NCI-H146 treated with DMSO at 0.1 percent for 48 hours (cell line): ENCODE measurements around the gene FLVCR1.
A peak's percentile ranks its signal among the peaks of the same experiment; 100 is the strongest.

Source experiments
- DNase-seq: peaks from one replicate; lab custom pipeline; 2025; ENCODE audit not compliant: unreplicated experiment; lab: John Stamatoyannopoulos, UW

The FLVCR1 gene

DNA sequence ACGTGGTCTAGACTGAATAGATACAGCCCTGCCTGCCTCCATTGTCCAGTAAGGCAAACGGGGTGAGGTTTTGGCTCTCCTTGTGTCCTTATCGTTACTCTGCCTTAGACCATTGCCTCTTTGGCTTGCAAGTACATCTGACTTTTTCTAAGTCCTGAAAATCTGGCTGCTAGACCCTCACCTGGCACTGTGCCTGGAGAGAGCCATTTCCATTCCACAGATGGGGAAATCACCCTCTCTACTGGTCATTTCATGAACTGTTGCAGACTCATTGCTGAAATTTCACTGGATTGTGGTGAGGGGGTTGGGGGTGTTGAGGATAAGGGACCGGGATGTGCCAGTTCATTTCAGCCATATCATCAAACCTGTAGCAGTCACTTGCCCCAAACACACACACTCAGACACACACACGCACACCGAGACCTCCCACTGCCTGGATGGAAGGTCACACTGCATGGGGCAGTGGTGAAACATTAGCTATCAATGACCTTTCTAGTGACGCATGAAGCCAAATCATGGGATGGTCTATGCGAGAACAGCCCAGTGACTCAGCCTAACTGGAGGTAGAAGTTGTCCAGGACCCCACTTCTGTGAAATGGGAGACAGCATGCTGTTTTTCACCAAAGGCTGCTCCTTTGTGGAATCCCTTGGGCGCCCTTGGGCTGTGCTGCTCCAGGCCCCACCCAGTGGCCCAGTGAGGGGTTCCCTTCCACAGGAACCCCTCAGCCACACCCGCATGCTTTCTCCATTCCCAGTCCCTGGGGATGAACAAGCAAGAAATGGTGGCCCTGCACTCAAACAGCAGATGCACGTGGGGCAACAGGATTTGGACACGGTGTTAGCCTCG lies 57.4 kb downstream of the FLVCR1 start:
- no peak for DNase-seq

DNA sequence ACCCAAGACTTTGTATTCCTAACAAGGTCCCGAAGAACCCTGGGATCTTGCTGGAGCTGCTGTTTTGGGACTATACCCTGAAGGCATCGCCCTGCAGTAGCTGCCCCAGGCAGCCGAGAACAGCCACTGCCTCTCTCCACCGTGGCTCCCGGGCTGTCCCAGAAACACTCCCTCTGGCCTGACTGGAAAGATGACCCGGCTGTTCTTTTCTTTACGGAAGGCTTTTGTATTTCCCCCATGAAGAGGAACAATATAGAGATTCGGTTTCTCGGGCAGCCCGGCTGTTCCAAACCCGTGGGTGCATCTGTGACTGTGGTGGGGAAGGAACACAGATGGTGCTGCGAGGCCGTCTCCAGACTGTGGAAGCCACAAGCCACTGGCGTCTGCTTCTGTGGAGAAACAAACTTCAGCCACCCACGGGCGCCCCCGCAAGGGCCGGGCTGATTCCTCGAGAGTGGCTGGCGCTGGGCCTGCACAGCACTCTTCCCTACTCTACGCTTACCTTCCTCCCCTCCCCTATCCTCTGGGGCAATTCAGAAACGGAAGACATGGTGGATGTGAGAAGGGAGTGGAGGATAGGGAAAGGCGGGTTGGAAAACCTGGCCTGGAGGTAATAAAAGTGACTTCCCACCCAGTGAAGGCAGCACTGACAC lies 58.5 kb downstream of the FLVCR1 start:
- DNase-seq: peak; percentile 63

DNA sequence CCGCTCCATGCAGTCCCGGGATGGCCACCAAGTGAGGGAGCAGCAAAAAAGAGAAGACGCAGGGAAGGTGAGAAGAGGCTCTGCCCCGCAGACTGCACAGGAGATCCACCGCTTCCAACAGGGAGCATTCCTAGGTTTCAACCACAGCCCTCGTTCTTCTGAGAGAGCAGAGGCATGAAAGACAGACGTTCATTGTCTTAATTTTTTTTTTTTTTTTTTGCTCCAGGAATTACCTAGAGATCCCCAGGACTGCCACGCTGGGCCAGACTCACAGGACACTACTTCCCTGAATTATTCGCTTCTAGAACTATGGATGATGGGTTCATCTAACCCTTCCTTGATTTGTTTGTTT lies 59.0 kb downstream of the FLVCR1 start:
- DNase-seq: no peak

- no peak for DNase-seq
Observed at GRCh38 chr1:212917858-212918257, 59.8 kb downstream of the FLVCR1 start.

DNA sequence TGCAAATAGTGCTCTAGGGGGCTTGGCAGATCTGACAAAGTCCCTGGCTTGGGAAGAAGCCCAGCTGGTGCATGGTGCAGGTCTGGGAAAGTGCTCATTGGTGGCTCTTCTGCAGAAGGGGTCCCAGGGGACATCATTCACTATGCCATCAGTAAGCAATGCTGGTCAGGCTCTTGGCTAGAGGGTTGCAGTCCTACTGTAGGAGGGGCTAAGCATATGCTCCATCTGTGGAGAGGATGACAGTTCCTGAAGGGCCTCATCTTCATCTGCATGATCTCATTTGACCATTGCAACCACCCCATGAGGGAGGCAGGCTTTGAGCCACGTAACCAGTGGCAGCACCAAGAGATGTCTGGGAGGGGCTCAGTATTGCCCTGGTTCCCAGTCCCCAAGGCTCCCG lies 60.7 kb downstream of the FLVCR1 start:
- no peak for DNase-seq

DNA sequence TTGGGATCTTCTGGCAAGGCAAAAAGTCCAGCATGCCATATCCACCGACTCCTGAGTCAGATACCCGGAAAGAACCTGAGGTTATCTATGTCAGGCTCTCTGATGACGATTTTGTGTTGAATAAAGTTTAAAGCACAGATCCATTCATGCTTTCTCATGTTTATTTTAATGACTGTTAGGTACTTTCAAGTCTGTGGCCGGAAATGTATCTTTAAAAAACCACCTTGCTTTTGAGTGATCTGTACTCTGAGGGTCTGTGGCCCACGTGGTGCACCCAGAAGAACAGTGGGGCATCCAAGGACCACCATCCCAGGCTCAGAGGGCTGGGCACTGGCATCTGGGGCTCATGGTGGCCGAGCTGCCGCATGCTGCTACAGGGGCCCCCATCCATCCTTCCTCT lies 62.2 kb downstream of the FLVCR1 start:
- no peak for DNase-seq

DNA sequence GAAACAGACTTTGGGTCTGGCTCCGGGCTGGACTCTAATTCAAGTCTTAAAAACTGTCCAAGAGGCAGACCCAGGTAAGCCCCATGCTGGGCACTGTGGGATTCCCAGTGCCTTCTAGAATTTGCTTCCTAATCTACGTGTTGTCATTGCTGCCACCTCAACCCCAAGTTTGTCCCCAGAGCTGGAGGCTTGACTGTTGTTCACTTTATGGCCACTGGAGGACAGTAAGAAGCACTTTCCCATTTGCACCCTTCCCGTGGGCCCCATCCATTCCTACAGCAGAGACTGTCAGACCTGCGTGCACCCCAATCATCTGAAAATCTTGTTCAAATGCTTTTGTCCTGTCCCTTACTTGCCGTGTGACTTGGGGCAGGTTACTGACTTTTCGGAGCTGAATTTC lies 62.8 kb downstream of the FLVCR1 start:
- DNase-seq: no peak

DNA sequence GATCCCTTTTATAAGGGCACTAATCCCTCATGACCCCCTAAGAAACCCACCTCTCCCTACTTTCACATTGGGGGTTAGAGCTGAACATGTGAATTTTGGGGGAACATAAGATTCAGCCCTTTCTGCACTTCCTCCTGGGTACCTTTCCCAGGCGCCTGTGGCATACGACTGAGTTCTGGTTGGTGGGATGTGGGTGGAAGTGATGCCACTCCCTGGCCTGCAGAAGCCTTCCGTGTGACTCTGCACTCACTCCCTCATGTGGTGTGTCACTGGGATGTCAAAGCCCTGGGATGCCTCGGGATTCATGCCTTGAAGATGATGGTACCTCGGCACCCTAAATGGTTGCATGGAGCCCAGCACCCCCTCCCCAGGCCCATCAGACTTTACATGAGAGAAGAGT lies 63.9 kb downstream of the FLVCR1 start:
- no peak for DNase-seq

GRCh38 chr1:212926372-212926771 lies 68.3 kb downstream of the FLVCR1 start:
- no peak for DNase-seq

GRCh38 chr1:212928323-212929291 lies 70.5 kb downstream of the FLVCR1 start:
- DNase-seq: no peak

- DNase-seq: no peak
Observed at GRCh38 chr1:212930986-212931678, 73.1 kb downstream of the FLVCR1 start.

DNA sequence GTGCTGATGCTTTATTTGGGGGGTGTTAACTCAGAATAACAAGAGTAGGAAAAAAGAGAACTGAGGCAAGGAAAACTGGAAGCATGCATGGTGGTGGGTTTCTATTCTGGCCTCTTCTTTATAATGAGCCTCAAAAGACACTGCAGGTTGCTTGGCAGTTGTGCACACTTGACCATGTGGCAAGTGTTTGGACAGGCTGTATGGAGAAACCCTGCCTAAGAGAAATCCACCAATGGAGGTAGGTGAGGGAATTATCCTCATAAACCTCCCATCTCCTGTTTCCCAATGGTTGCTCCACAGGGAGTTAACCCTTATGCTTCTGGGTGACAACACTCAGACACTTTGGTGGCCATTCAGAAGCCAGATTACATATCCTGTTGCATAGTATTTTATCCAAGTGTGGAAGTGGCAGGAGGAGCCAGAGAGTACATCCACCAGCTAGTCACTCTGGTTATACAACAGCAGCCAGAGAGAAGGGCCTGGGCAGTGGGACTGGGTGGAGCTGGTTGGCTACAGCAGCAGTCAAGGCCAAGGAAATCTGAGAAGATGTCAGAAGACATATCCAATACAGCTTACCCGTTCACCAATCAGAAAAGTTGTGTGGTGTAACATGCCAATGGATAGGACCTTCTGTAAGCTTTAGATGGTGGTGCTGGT lies 75.9 kb downstream of the FLVCR1 start:
- no peak for DNase-seq

- DNase-seq: no peak
Observed at GRCh38 chr1:212935387-212935981, 77.4 kb downstream of the FLVCR1 start.

DNA sequence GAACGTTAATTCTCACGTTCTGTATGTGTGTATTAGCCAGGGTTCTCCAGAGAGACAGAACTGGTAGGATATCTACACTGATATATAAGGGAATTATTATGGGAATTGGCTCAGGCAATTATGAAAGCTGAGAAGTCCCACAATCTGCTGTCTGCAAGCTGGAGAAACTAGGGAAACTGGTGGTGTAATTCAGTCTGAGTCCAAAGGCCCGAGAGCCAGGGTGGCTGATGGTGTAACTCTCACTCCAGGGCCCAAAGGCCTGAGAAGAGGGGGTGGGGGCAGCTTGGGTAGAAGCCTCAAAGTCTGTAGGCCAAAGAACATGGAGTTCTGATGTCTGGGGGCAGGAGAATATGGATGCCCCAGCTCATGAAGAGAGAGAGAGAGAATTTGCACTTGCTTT lies 79.0 kb downstream of the FLVCR1 start:
- DNase-seq: no peak

GRCh38 chr1:212938846-212939245 lies 80.8 kb downstream of the FLVCR1 start:
- no peak for DNase-seq

DNA sequence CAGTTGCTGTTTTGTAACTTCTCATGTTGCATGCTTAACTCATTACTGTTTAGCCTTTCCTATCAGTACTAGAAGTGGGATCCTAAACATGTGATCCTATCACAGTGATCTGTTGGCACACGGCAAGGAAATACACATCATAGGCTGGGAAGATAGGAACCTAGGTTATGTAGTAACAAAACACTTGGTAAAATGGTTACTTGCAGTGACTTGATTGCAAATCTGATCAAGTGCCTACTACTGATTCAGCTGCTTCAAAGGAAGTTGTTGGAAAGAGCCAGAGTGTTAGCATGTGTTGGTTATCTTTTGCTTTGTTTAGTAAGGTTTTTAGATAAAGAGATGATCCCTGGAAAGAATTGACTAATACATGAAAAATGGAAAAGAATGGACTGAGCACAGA lies 83.4 kb downstream of the FLVCR1 start:
- no peak for DNase-seq

DNA sequence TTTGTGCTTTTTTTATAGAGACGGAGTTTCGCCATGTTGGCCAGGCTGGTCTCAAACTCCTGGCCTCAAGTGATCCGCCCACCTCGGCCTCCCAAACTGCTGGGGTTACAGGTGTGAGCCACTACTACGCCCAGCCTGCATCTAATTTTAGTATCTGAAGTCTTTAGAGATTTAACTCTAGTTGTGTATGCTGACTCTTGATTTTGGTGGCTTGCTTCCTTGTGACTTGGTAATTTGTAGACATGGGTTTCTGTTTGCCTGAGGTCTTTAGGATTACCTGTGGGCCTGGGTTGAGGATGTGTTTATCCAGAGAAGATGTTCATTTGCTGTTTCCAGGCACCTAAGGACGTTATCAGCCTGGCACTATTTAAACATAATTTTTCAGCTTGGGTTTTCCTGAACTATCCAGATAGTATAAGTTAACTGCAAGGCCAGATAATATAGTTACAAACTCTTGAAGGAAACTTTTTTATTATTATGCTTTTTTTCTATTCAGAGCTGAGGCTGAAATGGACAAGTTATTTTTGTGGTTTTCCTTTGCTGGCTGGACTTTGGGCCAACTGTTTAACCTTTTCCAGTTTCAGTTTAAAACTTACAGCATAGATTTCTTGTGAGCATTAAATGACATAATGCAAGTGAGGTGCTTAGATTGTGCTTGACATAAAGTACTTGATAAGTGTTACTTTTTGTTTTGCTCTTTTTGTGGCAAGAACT lies 84.8 kb downstream of the FLVCR1 start:
- no peak for DNase-seq

DNA sequence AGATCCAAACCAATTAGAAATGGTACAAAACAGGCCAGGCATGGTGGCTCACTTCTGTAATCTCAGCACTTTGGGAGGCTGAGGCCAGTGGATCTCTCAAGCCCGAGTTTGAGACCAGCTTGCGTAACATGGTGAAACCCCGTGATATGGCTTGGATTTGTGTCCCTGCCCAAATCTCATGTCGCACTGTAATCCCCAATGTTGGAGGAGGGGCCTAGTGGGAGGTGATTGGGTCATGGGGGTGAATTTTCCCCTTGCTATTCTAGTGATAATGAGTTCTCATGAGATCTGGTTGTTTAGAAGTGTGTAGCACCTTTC lies 85.3 kb downstream of the FLVCR1 start:
- DNase-seq: no peak

- no peak for DNase-seq
Observed at GRCh38 chr1:212944229-212944901, 86.3 kb downstream of the FLVCR1 start.
